Measurements from ENCODE around the gene ARSB.

The ARSB gene

GRCh38 chr5:78985116-78985724 is at the start of gene ARSB:
ARSB (minus strand) TSS chr5:78985310; CDS start chr5:78985248, 62 bp downstream.
- no peak for DNase-seq

- no peak for DNase-seq
Measured at GRCh38 chr5:79032782-79033181, 47.7 kb upstream of the ARSB start.

DNA sequence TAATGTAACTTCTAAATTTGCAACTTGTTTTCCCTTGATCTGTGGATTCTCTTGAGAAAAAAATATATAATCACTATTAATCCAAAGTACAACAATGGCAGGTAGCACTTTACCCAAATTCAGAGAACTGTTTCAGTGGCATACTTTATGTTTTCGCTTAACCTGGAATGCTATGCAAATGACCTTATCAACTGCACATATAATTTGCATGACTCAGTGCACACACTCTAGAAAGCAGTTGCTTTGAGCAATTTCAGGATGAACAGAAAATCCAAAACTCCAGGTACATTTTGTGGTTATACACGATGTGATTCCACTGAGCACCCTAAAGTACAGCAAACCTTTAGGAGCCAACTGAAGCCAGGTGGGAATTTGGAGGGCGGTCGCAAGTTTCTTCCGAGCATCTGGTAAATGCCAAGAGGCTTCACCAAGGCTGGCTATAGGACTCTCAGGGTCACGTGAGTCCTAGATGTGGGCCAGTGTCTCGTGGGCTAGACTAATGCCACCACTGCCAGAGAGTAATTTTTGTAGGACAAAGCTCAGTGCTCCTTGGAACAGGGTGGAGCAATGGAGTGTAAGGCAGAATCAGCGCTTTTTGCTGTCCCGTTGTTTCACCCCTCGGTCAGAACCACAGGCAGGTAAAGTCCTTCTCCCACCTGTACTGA is 47.1 kb upstream of the ARSB start:
- no peak for DNase-seq

DNA sequence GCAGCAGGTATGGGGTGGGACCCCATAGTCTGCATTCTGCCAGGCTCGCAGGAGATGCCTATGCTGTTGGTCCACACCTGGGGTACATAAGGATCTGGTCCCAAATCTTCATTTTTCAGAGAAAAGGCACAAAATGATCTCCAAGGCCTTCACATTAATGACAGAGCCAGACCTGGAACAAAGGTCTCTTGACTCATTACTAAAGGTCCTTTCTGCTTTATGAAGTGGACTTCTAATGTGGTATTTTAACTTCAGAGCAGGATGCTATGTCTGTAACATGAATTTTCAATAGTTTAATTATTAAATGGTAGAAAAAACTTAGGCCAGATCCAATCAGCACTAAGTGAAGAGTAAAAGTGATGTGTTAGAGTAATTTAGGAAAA is 46.4 kb upstream of the ARSB start:
- DNase-seq: no peak

- DNase-seq: no peak
Measured at GRCh38 chr5:79030663-79031484, 45.8 kb upstream of the ARSB start.

- peak; percentile 88 for DNase-seq
Measured at GRCh38 chr5:79025054-79025472, 40.0 kb upstream of the ARSB start.

DNA sequence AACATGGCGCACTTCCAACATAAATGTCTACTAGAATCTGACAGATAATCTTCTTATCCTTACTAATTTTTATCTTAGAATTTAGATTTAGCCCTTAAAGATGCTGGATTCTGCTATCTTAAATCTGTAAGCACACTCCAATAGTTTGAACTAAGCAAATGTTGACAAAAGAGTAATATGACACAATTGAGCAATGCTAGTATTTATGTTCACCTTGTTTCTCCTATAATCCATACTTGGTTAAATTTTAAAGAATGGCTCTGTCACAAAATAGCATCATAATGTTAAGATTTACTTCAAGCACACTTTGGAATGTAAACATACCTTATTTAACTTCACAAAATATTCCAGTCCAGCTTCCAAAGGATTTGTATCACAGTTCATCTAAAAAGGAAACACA is 38.8 kb upstream of the ARSB start:
- no peak for DNase-seq

DNA sequence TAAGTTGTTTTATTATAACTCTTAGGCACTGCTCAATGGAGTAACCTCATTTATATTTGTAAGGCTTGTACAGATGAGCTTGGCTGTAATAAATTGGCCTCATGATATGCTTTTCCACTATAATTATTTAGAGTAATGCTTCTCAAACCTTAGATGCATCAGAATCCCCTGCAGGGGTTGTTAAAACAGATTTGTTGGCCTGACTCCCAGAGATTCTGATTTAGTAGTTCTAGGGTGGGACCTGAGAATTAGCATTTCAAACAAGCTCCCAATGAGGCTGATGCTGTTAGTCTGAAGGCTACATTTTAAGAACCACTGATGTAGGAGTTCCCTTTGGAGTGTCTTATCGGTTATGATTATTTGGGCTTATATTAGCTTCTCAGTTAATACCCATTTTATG is 38.2 kb upstream of the ARSB start:
- DNase-seq: no peak

DNA sequence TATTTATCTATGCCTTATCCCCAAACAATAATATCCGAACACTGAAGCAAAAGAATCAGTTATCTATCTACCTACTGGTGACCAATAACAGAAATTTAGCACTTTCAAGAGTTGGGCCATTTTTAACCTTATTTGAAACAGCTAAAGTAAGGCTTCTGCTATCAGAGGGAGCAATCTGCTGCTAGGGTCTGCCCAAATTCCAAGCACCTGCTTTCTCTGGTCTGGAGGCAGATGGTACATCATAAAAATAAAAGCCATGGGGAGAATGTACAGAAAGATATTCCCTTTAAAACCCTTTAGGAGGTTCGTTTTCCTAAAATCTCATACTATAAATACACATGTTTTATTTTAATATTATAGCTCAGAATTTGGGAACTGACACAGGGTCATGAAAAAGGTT is 37.7 kb upstream of the ARSB start:
- DNase-seq: no peak

GRCh38 chr5:79021753-79022152 is 36.6 kb upstream of the ARSB start:
- DNase-seq: no peak

DNA sequence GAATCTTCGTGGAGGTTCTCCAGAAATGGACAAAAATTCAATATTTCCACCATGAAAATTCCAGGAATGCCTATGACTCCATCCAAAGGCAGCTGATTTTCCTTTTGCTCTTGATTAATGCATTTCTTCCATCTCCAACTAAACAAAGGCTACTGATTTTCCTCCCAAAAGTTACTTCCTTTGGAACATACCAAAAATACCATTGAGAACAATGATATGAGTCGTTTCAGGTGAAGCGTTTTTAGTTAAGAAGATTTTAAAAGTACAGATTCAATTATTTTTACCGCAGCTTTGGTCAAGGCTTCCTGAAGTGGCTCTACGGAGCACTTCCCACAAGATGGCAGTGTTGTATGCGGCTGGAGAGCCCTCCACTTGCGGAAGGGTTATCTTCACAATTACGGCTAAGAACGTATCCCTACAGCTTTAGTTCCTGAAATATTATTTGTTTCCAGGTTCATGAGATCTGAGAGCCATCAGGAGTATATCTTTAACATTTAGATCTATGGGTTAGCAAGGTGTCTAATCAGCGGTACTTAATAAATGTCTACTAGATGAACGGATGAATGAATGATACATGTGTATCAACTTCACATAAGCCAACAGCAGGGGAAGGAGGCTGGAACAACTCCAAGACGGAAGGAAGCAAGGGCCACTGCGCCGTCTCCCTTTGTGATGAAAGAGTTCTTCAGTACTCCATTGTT is 35.9 kb upstream of the ARSB start:
- peak; percentile 75 for DNase-seq

DNA sequence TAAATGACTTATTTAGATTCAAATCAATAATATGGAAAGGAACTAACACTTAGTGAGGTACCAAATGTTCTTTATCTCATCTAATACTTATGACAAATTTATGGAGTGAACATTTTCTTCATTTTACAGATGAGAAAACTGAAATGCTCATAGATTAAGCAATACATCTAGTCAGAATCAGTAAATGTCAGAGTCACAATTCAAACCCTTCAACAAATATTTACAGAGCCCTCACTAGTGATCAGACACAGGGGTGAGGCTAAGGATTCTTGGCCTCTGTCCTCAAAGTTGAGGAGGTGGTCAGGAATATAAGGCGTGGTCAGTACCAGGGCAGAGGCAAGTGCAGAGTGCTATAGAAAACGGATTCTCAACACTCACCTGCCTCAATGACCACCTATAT is 29.5 kb upstream of the ARSB start:
- no peak for DNase-seq

GRCh38 chr5:79011869-79012268 is 26.8 kb upstream of the ARSB start:
- no peak for DNase-seq

DNA sequence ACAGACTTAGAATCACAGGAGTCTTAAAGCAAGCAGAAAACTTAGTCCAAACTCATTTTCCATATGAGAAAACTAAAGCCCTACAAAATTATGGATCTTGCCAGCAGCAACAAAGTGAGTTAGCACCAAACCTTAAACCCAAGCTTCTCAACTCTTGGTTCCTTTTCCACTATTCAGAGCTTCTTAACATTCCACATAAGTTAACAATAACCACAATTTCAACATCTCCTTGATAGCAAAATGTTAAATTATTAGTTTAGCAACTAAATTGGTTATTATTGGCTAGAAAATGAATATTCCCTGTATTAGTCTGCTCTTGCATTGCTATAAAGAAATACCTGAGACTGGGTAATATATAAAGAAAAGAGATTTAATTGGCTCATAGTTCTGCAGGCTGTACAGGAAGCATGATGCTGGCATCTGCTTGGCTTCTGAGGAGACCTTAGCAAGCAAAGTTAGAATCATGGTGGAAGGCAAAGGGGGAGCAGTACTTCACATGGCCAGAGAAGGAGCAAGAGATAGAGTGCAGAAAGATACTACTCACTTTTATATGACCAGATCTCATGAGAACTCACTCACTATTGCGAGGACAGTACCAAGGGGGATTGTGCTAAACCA is 26.2 kb upstream of the ARSB start:
- no peak for DNase-seq

DNA sequence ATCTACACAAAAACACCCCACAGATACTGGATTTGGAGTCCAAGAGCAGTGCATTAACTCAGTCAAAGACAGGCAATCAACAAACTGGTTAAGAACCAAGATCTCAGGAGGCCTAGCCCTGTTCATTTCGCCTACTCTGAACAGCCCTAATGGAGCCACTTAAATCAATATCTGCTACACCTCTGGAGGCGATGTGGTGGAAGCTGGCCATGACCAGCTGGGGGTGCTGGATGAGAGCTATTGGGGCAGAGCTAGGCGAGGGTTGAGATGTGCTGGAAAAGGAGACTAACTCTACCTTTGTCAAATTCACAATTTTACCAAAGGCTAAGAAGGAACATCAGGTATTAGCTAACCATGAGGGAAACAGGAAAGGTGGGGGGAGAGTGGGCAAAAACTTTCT is 23.3 kb upstream of the ARSB start:
- DNase-seq: no peak

GRCh38 chr5:79007872-79008271 is 22.8 kb upstream of the ARSB start:
- DNase-seq: no peak

DNA sequence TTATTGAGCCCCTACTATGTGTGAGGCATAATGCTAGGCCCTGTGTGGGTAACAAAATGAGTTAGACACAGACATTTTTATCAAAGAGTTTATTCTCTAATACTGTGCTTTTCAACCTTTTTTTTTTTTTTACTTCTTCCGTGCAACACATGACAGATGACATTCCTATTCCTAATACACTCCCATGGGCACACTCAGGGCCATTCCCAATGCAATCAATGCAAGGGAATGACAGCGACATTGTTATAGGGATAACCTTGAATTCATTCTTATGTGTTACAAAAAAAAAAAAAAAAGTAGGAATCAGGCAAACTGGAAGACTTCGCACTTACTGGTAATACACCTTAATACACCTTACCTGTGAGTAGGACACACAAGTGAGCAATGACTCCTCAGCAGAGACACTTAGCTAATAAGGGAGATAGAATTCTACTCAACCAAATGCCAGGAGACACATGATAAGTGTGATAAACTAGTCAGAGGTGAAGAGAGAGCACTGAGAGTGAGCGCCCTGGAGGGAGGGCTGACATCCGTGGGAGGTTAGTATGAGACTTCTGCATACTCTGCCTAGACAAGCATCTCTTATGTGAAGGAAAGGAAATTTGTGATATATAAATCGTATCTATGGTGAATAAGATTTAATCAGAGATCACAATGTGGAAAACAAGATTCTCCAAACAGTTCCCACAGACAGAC is 21.0 kb upstream of the ARSB start:
- DNase-seq: no peak

- DNase-seq: no peak
Measured at GRCh38 chr5:79005151-79005550, 20.0 kb upstream of the ARSB start.

DNA sequence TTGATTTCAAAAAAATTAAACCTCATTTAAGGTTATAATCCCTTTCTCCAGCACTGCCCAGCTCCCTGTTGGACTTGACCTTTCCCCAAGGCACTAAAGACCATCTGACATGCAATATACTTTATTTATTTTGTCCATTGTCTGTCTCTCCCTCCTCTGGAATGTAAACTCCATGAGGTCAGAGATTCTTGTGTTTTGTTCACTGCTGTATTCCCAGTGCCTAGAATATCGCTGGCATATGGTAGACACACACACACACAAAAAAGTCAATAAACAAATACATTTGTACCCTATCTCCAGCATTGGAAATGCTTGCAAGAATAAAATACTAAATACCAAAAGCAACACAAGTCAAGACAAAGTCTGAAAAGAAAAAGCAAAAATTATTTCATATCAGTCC is 17.3 kb upstream of the ARSB start:
- DNase-seq: no peak

GRCh38 chr5:79001471-79001870 is 16.4 kb upstream of the ARSB start:
- no peak for DNase-seq

DNA sequence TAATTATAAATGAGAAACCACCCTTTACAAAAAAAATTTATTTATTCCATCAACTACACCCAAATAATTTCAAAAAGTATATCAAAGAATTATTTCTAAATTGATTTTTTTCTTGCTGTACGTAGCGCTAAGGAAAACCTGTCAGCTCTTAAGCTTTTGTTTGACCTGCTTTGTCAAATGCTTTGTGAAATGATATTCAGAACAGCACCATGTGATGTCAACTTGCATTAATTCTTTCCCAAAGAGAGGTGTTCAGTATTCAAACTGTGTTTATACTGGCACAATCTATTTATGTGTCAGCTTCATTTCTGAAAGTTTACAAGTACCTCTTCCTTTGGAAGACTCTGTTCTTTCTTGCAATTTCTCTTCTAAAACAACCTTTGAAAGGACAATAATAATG is 12.0 kb upstream of the ARSB start:
- DNase-seq: no peak

- DNase-seq: no peak
Measured at GRCh38 chr5:78995521-78996007, 10.5 kb upstream of the ARSB start.

Data from retina (tissue), 1 donor.